Measurements from ENCODE around the gene HAL. TPM values are rescaled to one million over a fixed set of nuclear protein-coding genes. Genes with fewer than 3 reads are reported as not detected.
A peak's percentile ranks its signal among the peaks of the same experiment; 100 is the strongest.

The HAL gene
- total and polyA plus RNA-seq, 2 of the 13 experiments (the other 11 are each of a cell fraction or from before 2014, with no cell fraction given), result 0.89 to 37.8 TPM

DNA sequence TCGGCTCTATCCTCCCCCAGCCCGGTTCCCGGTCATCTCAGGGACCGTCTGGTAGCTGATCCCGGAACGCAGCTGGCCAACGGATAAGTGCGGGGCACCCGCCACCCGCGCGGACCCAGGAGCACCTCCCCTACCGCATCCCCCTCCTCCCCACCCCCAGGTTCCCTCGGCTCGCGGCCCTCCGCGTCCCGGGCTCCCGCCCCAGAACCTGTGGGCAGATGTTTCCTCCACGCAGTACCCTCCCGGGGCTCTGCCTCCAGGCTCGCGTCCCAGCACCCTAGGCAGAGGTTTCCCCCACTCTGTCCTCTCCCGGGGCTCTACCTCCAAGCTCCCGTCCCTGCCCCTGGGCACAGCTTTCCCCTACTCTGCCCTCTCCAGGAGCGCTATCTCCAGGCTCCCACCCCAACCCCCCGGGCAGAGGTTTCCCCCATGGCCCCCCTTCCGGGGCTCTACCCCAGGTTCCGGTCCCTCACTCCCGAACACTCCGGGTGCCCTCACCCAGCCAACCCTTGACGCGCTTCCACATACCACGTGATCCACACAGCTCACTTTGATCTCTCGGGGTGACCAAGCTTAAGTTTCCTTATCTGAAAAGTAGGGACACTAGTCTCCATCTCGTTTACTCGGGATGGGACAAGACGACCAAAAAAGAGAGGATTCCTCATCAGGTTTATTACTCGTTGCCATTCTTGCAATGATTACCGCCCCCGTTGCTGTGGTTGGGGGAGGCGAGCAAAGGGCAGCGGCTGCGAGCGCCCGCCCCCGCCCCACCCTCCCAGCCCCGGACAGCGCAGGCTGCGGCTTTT is 53.4 kb downstream of the HAL start, which contains the start of gene CCDC38 (continued):
- TF ChIP-seq JARID2 (CRISPR knock-in tag; IDR thresholded peaks at IDR 0.05; ENCODE audit: insufficient replicate concordance) (no peak), NAIF1 (CRISPR knock-in tag; IDR thresholded peaks at IDR 0.05; ENCODE audit: borderline replicate concordance) (no peak), SIN3A (IDR thresholded peaks at IDR 0.05; ENCODE audit: borderline replicate concordance, low read depth, low read length) (peak; percentile 57; the same call in 1 of the 2 replicates), ZNF839 (CRISPR knock-in tag; IDR thresholded peaks at IDR 0.05; ENCODE audit: borderline replicate concordance) (0 out of 2 replicates have a peak, but pooled peaks have one; percentile 26), GABPA (IDR thresholded peaks at IDR 0.05; ENCODE audit: low read depth, low read length) (peak; percentile 73), GABPA (CRISPR knock-in tag; IDR thresholded peaks at IDR 0.05; ENCODE audit: low read depth) (peak; percentile 91), ZNF772 (CRISPR knock-in tag; IDR thresholded peaks at IDR 0.05) (no peak), MXD4 (CRISPR knock-in tag; IDR thresholded peaks at IDR 0.05) (0 out of 2 replicates have a peak, but pooled peaks have one; percentile 68), SNAI1 (CRISPR knock-in tag; IDR thresholded peaks at IDR 0.05; ENCODE audit: borderline replicate concordance) (no peak), GATAD1 (CRISPR knock-in tag; IDR thresholded peaks at IDR 0.05) (peak; percentile 77), JUN (CRISPR knock-in tag; IDR thresholded peaks at IDR 0.05) (no peak), ZNF234 (CRISPR knock-in tag; conservative IDR thresholded peaks at IDR 0.05) (no peak; the same call in 1 of the 2 replicates), ZFP37 (CRISPR knock-in tag; IDR thresholded peaks at IDR 0.05; ENCODE audit: borderline replicate concordance) (0 out of 2 replicates have a peak, but pooled peaks have one; percentile 33), ZFYVE20 (CRISPR knock-in tag; IDR thresholded peaks at IDR 0.05; ENCODE audit: borderline replicate concordance, low read depth) (no peak), ZNF768 (CRISPR knock-in tag; IDR thresholded peaks at IDR 0.05) (peak; percentile 38; the same call in 1 of the 2 replicates), ZNF329 (CRISPR knock-in tag; IDR thresholded peaks at IDR 0.05; ENCODE audit: low read depth) (0 out of 2 replicates have a peak, but pooled peaks have one; percentile 45), CBX1 (IDR thresholded peaks at IDR 0.05; ENCODE audit: low read depth) (no peak), KDM2A (CRISPR knock-in tag; IDR thresholded peaks at IDR 0.05; ENCODE audit: borderline replicate concordance, low read depth) (peak; percentile 53), FLYWCH1 (CRISPR knock-in tag; IDR thresholded peaks at IDR 0.05) (no peak), ZNF879 (CRISPR knock-in tag; IDR thresholded peaks at IDR 0.05) (no peak), ARHGAP35 (CRISPR knock-in tag; IDR thresholded peaks at IDR 0.05; ENCODE audit: borderline replicate concordance) (no peak), ATRX (CRISPR knock-in tag; IDR thresholded peaks at IDR 0.05; ENCODE audit: borderline replicate concordance) (no peak)
- TF ChIP-seq, protein P1, sequence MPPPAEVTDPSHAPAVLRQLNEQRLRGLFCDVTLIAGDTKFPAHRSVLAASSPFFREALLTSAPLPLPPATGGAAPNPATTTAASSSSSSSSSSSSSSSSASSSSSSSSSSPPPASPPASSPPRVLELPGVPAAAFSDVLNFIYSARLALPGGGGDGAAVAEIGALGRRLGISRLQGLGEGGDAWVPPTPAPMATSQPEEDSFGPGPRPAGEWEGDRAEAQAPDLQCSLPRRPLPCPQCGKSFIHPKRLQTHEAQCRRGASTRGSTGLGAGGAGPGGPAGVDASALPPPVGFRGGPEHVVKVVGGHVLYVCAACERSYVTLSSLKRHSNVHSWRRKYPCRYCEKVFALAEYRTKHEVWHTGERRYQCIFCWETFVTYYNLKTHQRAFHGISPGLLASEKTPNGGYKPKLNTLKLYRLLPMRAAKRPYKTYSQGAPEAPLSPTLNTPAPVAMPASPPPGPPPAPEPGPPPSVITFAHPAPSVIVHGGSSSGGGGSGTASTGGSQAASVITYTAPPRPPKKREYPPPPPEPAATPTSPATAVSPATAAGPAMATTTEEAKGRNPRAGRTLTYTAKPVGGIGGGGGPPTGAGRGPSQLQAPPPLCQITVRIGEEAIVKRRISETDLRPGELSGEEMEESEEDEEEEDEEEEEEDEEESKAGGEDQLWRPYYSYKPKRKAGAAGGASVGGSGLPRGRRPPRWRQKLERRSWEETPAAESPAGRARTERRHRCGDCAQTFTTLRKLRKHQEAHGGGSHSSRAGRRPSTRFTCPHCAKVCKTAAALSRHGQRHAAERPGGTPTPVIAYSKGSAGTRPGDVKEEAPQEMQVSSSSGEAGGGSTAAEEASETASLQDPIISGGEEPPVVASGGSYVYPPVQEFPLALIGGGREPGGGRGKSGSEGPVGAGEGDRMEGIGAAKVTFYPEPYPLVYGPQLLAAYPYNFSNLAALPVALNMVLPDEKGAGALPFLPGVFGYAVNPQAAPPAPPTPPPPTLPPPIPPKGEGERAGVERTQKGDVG (CRISPR knock-in tag; IDR thresholded peaks at IDR 0.05; ENCODE audit: borderline replicate concordance), result no peak
- TF ChIP-seq, protein P2, sequence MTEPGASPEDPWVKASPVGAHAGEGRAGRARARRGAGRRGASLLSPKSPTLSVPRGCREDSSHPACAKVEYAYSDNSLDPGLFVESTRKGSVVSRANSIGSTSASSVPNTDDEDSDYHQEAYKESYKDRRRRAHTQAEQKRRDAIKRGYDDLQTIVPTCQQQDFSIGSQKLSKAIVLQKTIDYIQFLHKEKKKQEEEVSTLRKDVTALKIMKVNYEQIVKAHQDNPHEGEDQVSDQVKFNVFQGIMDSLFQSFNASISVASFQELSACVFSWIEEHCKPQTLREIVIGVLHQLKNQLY (CRISPR knock-in tag; IDR thresholded peaks at IDR 0.05), result no peak
- TF ChIP-seq, protein P3, sequence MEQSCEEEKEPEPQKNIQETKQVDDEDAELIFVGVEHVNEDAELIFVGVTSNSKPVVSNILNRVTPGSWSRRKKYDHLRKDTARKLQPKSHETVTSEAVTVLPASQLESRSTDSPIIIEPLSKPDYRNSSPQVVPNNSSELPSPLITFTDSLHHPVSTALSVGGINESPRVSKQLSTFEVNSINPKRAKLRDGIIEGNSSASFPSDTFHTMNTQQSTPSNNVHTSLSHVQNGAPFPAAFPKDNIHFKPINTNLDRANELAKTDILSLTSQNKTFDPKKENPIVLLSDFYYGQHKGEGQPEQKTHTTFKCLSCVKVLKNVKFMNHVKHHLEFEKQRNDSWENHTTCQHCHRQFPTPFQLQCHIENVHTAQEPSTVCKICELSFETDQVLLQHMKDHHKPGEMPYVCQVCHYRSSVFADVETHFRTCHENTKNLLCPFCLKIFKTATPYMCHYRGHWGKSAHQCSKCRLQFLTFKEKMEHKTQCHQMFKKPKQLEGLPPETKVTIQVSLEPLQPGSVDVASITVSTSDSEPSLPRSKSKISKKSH (CRISPR knock-in tag; IDR thresholded peaks at IDR 0.05; ENCODE audit: borderline replicate concordance), result peak; percentile 19; the same call in 1 of the 2 replicates
